ENCODE data around the gene INMT. TPM values are rescaled to one million over a fixed set of nuclear protein-coding genes. Genes with fewer than 3 reads are reported as not detected.

INMT gene
- total and polyA plus RNA-seq, 12 donors, result 12.3 to 57.3 (median 26.9) TPM

DNA sequence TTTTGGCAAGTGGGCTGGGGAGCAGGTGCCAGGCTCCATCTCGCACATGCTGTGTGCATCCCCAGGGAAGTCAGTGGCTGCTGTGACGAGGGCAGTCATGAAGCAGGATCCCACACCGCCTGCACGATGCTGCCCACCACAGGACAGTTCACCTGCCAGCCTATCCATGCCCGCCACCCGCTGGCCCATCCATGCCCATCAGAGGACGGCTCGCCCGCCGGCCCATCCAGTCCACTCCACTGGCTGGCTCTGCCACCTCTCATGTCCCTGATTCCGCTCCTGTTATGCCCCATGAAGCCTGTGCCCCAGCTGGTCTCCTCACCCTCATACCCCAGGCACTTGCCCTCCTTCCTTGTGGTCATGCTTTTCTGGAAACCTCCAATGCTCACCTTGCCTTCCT is 18.2 kb upstream of the INMT start:
- DNase-seq (no peak), ATAC-seq (no peak)
- peaks cover 0 to 5% (median 0%) of the 10 kb centered on the region in 7 donors for H3K27me3 ChIP-seq
- TF ChIP-seq, protein P1, sequence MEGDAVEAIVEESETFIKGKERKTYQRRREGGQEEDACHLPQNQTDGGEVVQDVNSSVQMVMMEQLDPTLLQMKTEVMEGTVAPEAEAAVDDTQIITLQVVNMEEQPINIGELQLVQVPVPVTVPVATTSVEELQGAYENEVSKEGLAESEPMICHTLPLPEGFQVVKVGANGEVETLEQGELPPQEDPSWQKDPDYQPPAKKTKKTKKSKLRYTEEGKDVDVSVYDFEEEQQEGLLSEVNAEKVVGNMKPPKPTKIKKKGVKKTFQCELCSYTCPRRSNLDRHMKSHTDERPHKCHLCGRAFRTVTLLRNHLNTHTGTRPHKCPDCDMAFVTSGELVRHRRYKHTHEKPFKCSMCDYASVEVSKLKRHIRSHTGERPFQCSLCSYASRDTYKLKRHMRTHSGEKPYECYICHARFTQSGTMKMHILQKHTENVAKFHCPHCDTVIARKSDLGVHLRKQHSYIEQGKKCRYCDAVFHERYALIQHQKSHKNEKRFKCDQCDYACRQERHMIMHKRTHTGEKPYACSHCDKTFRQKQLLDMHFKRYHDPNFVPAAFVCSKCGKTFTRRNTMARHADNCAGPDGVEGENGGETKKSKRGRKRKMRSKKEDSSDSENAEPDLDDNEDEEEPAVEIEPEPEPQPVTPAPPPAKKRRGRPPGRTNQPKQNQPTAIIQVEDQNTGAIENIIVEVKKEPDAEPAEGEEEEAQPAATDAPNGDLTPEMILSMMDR (IDR thresholded peaks at IDR 0.05), result no peak
- no peak overlapping the region for H3K4me3 ChIP-seq
- H3K4me1 ChIP-seq, result no peaks in the 10 kb centered on the region
- H3K27ac ChIP-seq, result no peak overlapping the region
- intact Hi-C loops (cut with DNase I), result loop anchor here in 4 of 10 donors (10.0 kb wide), 1 partner anchor 109 kb away; no protein-coding TSS in a partner anchor
- H3K9me3 ChIP-seq, result no peaks in the 10 kb centered on the region
- 95 to 96% methylated on average over 11 of the region's 11 CpGs for WGBS, 2 donors
- H3K36me3 ChIP-seq, result no peaks in the 10 kb centered on the region

DNA sequence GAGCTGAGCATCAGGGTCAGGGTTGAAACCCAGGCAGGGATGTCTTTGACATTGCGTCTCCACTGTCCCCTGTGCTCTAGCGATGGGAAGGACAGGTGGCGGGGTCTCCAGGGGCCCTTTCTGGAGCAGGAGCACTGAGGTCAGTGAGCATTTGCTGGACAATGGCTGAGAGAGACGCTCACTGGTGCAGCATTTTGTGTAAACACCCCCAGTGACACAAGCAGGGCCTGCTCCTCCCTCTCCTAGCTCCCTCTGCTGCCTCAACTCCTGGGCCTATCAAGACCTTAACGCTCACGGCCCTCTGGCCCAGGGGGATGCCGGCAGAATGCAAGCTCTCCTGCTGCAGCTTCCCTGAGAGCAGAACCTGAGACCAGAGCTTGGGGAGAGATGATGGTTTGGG is 17.4 kb upstream of the INMT start:
- no peak overlapping the region for H3K27ac ChIP-seq
- TF ChIP-seq, protein P1 (IDR thresholded peaks at IDR 0.05), result no peak
- H3K36me3 ChIP-seq, result no peaks in the 10 kb centered on the region
- H3K4me1 ChIP-seq, result no peaks in the 10 kb centered on the region
- peaks cover 0 to 5% (median 0%) of the 10 kb centered on the region in 7 donors for H3K27me3 ChIP-seq
- intact Hi-C loops (cut with DNase I), result loop anchor here in 4 of 10 donors (10.0 kb wide), 1 partner anchor 110 kb away; no protein-coding TSS in a partner anchor
- H3K9me3 ChIP-seq, result no peaks in the 10 kb centered on the region
- H3K4me3 ChIP-seq, result no peak overlapping the region
- DNase-seq (no peak), ATAC-seq (no peak)
- 86 to 88% methylated on average over 7 of the region's 7 CpGs for WGBS, 2 donors

DNA sequence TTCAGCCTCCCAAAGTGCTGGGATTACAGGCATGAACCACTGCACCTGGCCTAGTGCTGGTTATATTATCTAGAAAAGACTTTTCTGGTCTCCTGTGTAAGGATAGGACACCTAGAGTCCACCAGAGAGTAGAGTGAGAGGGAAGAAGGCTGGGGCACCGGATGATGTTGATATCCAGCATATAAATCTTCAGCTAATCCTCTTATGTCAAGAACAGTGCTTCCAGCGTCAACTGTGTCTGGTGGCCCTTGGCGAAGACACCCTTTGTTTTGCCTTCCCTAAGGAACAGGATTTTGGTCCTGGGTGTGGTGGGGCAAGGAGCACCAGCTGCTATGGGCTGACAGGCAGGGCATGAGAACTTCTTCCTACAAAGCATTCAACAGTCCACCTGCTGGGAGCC is 16.3 kb upstream of the INMT start:
- H3K9me3 ChIP-seq, result no peaks in the 10 kb centered on the region
- no peaks in the 10 kb centered on the region for H3K36me3 ChIP-seq
- H3K4me3 ChIP-seq, result no peak overlapping the region
- ATAC-seq (no peak), DNase-seq (no peak)
- TF ChIP-seq, protein P1 (IDR thresholded peaks at IDR 0.05), result no peak
- intact Hi-C loops (cut with DNase I), result loop anchor here in 6 of 10 donors (5.0 to 10.0 kb wide), 3 partner anchors 33 to 111 kb away; partner anchors contain the start of gene CRHR2 (in 2 of the 6)
- 99 to 100% methylated on average over 3 of the region's 3 CpGs for WGBS, 2 donors
- peaks cover 0 to 5% (median 0%) of the 10 kb centered on the region in 7 donors for H3K27me3 ChIP-seq
- H3K27ac ChIP-seq, result no peak overlapping the region
- peaks cover 0 to 5% (median under 1%) of the 10 kb centered on the region in 9 donors for H3K4me1 ChIP-seq

DNA sequence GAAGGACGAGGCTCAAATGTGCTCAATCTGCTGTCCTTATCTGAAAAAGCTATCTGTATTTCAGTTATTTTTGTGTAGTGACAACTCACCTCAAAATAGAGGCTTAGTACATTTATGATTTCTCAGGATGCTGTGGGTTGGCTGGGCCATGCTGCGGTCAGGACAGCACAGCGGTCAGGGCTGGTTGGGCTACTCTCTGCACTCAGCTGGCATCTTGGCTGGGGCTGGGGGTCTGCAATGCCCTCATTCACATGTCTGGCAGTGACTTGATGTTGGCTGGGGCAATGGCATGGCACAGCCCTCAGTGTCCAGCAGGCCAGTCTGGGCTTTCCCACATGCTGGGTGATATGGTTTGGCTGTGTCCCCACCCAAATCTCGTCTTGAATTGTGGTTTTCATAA is 15.6 kb upstream of the INMT start:
- Histone ChIP-seq H3K4me3 (no peak overlapping the region), H3K27ac (no peak overlapping the region), H3K4me1 (peaks cover 0 to 7% (median 3%) of the 10 kb centered on the region in 9 donors), H3K27me3 (peaks cover 0 to 5% (median 0%) of the 10 kb centered on the region in 7 donors), H3K36me3 (no peaks in the 10 kb centered on the region), H3K9me3 (no peaks in the 10 kb centered on the region)
- TF ChIP-seq, protein P1 (IDR thresholded peaks at IDR 0.05), result no peak
- ATAC-seq (no peak), DNase-seq (no peak)
- 85 to 92% methylated on average over 4 of the region's 4 CpGs for WGBS, 2 donors
- intact Hi-C loops (cut with DNase I), result loop anchor here in 6 of 10 donors (5.0 to 10.0 kb wide), 3 partner anchors 34 to 111 kb away; partner anchors contain the start of gene CRHR2 (in 2 of the 6)
